GM04504 (cell line): ENCODE measurements around the gene RRBP1.

Experiments
- DNase-seq: peaks from one replicate; pipeline ENCODE4 v3.0.0-alpha.2; 2012; ENCODE audit warnings: low read depth

RRBP1 gene

DNA sequence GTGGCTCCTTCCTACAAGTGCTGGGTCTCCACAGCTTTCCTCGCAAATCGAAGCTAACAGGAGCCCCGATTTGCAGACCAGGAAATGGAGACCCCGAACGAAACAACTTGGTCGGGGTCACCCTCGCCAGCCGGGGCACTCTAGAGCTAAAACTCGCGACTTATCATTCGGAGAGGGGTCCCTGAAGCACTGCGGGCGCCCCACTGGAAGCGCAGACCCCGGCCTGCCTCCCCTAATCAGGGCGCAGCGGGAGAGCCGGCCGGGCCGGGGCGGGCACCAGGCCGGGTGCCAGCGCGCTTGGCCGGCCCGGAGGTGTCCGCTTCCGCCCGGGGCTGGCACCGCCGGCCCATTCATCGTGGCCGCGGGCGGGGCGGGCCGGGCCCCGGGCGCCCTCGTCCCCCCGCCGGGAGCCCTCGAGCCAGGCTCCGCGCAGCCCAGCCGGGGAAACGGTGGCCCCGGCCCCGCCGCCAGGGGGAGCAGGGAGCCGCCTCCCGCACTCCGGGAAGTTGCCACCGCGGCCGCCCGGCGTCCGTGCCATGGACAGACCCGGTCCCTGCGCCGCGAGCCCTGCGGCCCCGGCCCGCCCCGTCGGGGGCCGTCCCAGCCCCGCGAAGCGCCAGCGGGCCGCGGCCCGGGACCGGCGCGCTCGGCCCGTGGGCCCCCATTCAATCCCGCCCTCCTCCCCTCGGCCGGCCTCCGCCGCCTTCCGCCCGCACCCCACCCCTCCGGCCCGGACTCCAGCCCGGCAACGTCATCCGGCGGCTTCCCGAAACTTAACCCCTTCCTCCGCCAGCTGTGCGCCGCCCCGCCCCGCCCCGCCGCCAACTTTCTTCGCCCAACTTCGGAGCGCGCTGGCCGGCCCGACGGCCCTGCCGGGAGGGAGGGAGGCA is 961 bp downstream of the RRBP1 start:
- DNase-seq: peak; percentile 39

GRCh38 chr20:17679941-17680835 is 1.9 kb downstream of the RRBP1 start:
- DNase-seq: peak; percentile 35

GRCh38 chr20:17678886-17679285 is 3.2 kb downstream of the RRBP1 start:
- no peak for DNase-seq

DNA sequence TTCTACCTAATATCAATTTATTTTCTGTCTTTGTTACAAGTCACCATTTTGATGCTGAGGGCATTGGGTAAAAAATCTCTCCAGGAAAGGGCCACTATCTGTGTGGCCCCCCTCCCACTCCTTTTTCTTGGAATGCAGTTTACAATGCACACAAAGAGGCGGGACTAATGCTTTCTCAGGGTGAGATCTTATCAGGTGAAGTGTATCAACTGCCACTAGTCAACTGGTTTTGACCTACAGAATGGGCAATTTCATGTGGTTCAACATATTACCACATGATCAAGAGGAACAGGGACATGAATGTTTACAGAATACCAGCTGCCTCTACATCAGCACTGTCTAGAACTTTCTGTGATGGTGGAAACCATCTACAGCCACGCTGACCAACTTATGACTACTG is 3.7 kb downstream of the RRBP1 start:
- no peak for DNase-seq

DNA sequence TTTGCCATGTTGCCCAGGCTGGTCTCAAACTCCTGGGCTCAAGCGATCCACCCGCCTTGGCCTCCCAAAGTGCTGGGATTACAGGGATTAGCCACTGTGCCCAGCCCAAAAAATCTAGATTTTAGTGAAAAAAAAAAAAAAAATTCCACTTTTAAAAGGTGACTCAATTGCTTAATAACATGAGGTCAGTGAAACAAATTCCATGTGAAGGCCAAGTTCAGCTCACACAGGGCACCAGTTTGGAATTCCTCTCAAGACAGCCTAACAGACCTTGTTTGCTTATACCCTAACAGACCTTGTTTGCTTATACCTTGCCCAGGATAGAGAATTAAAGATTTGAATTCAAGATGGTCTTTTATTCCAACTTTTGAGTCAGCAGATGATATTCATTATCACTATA is 5.1 kb downstream of the RRBP1 start:
- no peak for DNase-seq

GRCh38 chr20:17676378-17676759 is 5.7 kb downstream of the RRBP1 start:
- DNase-seq: no peak

DNA sequence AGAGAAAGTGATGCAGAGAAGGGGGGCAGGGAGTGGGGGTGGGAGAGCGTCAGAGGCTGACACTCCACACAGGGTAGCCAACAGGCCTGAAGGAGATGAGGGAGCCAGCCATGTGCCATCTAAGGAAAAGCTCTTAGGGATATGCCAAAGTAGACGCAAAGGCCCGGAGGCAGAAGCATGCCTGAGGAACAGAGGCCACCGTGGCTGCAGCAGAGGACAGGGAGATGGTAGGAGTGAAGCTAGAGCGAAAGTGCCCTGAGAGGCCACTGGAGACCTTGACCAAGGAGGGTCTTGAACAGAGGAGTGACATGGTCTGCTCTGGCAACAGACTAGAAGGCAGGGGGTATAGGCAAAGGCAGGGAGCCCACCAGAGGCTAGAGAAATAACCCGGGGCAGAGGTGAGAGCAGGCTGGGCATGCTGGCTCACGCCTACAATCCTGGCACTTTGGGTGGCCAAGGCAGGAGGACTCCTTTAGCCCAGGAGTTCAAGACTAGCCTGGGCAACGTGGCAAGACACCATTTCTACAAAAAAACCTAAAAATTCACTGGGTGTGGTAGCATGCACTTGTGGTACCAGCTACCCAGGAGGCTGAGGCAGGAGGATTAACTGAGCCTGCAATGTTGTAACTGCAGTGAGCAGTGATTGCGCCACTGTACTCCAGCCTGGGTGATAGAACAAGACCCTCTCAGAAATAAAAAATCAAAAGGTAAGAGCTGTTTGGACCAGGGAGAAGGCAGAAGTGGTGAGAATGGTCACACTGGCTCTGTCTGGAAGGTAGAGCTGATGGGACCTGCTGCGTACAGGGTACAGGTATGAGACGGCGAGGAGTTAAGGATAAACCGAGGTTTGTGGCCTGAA is 6.3 kb downstream of the RRBP1 start:
- DNase-seq: no peak

- DNase-seq: no peak
Observed at GRCh38 chr20:17674722-17675518, 7.1 kb downstream of the RRBP1 start.

DNA sequence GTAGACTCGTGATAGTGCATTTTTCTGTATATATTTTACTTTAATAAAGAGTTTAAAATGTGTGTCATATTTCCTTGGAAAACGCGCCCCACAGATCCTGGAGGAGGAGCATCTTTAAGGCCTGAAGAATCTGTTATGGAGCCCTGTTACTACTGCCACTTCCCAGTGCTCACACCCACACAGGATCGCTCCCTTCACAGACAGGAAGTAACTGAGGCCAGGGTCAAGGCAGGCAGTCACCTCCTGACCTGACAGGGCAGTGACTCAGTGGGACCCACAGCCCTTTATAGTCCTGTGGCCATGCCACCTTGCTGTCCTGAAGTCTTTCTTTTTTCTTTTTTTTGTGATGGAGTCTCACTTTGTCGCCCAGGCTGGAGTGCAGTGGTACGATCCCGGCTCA is 9.0 kb downstream of the RRBP1 start:
- no peak for DNase-seq

DNA sequence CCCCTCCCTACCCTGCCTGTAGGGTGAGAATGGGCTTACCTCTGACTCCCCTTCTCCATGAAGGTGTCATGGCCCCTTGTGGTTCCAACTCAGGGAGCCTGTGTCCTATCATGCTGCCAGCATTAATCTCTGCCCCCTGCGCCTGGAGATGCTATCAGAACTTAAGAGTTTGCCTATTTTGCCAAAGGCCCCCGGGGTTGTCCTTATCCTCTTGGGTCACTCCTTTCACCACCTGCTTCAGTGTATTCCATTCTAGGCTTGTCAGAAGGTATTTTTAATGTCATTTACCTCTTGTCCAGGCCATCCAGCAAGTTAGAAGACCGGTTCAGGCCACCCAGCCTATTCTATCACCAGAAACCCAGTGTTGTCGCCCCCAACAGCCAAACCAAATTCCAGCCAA is 10.5 kb downstream of the RRBP1 start:
- no peak for DNase-seq

DNA sequence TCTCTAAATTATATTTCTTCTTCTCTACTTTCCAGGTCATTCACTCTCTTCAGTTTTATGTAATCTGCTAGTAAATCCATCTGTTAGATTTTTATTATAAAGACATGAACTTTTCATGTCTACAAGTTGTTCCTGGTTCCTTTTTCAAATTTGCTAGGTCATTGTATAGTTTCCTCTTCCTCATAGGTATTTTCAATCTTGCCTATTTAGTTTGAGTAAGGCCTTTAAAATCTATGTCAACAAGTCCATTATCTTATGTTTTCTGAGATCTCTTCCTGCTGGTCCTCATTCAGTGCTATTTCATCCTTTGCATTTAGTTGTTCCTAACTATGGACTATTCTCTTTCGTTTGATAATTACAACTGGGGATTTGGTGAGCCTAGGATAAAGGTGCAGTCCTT is 11.0 kb downstream of the RRBP1 start:
- DNase-seq: no peak

DNA sequence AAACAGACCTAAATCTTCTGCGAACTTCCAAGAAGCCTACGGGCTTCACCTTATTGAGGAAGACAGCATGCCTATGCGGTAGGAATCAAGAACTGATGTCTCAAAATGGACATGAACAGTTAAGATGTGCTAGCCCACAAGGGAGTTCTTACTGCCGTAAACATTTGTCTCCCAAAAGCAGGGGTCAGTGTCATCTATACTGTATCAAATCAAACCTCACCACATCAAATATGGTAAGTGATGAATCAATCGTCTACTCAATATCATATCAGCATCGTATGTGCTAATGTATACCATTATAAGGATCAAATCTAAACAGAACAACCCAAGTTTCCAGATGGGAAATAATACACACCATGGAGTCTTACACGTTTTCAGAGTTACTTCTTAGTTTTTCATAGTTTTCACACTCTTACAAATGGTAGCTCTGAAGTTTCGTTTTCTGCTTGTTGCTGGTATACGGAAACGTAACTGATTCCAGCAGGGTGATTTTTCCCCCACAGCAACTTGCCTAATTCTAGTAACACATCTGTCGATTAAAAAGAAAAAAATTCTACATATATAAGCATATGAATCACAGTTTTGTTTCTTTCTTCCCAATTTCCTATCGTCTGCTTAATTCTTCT is 12.6 kb downstream of the RRBP1 start:
- DNase-seq: no peak

- DNase-seq: no peak
Observed at GRCh38 chr20:17668432-17668831, 13.6 kb downstream of the RRBP1 start.

DNA sequence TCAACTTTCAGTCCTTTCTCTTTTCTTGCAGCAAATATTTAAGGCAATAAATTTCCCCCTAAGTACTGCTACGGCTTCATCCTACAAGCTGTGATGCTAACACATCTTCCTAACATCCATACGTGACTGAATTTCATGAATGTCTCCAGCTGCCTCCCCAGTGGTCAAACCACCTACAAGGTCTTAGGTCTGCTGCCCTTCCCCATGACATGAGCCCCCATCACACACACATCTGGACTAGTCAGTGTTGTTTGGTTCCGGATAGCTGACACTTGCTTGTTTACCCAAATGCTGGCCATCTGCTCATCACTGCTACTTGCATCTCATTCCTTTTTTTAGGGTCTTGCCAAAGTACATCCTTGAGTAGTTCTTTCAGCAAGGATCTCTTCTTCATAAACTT is 14.6 kb downstream of the RRBP1 start:
- DNase-seq: no peak

DNA sequence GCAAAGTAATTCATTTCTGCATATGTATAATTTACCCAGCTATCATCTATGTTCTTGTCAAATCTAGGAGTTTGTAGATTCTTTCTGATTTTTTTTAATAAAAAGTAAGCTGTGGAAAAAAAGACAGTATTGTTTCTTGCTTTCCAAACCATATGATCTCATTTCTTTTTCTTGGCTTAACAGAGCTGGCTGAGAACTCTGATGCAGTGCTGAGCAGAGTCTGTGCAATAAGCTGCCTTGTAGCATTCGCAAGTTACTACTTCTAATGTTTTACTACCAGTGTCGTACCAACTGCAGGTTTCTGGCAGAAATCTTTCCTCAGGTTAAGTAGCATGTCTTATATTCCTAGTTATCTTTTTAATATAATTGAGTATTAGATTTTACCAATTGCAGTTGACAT is 15.6 kb downstream of the RRBP1 start:
- no peak for DNase-seq

- DNase-seq: no peak
Observed at GRCh38 chr20:17665756-17666155, 16.3 kb downstream of the RRBP1 start.

GRCh38 chr20:17664025-17664633 is 17.9 kb downstream of the RRBP1 start:
- no peak for DNase-seq

DNA sequence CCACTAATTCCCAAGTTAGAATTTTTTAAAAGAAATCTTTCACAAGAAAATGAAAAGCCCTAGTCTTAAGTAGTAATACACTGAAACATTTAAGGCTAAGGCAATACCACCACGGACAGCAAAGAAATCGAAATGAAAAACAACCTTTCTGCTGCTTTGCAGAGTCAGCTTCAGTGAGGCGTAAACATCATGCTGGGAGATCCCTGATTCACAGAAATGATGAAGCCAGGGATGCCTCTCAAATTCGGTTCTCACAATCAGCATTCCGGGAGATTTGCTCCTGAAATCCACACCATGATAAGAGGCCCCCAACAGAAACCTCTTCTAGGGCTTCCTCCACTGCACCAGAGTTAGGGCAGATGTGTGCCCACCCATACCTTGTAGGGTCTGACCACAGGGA is 18.6 kb downstream of the RRBP1 start:
- no peak for DNase-seq

- DNase-seq: no peak
Observed at GRCh38 chr20:17663040-17663399, 19.0 kb downstream of the RRBP1 start.

GRCh38 chr20:17662333-17663039 is 19.6 kb downstream of the RRBP1 start:
- peak; percentile 85 for DNase-seq
